A673 (cell line): ENCODE data around the gene APEX2. TPM values are rescaled to one million over a fixed set of nuclear protein-coding genes. Genes with fewer than 3 reads are reported as not detected.

Source experiments
- Bru-seq: library from RNA; stranded (reverse); fragments of 400-500 nt; gene quantifications from one replicate; lab custom pipeline; 2021; lab: Mats Ljungman, UMichigan
- BruChase-seq, 2 experiments: library from RNA; stranded (reverse); fragments of 400-500 nt; gene quantifications; one replicate each; lab custom pipeline; 2021; lab: Mats Ljungman, UMichigan
- BruUV-seq: library from RNA; stranded (reverse); fragments of 400-500 nt; replicated peaks from 2 replicates; lab custom pipeline; 2021; lab: Mats Ljungman, UMichigan
- CTCF ChIA-PET: fragments of 300-600 bp; sonication (Branson Sonifier 250); formaldehyde crosslinking; loops from one replicate; lab custom pipeline; 2022; ENCODE audit warnings: antibody characterized with exemption; lab: Charles Lee
- POLR2A ChIA-PET: fragments of 300-600 bp; sonication (Branson Sonifier 250); formaldehyde crosslinking; loops from one replicate; lab custom pipeline; 2022; ENCODE audit warnings: antibody characterized with exemption; ENCODE audit not compliant: low non-redundant PET; lab: Charles Lee
- DNase-seq: peaks from one replicate; pipeline ENCODE4 v3.0.0-alpha.2; 2015; ENCODE audit warnings: low spot score
- H3K27ac ChIP-seq: fragments of 200-600 bp; sonication (generic); 2 replicates; pipeline ENCODE4 v1.5.1; 2016; ENCODE audit warnings: mixed run types, low read depth, mild to moderate bottlenecking, mixed read lengths, antibody characterized with exemption, low read length; ENCODE audit not compliant: poor library complexity, severe bottlenecking
- H3K27me3 ChIP-seq: fragments of 200-600 bp; sonication (generic); replicated peaks from 2 replicates; pipeline ENCODE4 v1.6.1; 2017; ENCODE audit warnings: mixed run types, low read depth, mild to moderate bottlenecking, mixed read lengths, antibody characterized with exemption, low read length; ENCODE audit not compliant: insufficient read depth, poor library complexity
- H3K36me3 ChIP-seq: fragments of 200-600 bp; sonication (generic); 2 replicates; pipeline ENCODE4 v1.6.1; 2016; ENCODE audit warnings: mixed run types, mild to moderate bottlenecking, mixed read lengths, antibody characterized with exemption, low read length; ENCODE audit not compliant: insufficient read depth, poor library complexity, severe bottlenecking
- H3K4me1 ChIP-seq: fragments of 200-600 bp; sonication (generic); 2 replicates; pipeline ENCODE4 v1.6.1; 2017; ENCODE audit warnings: mixed run types, mild to moderate bottlenecking, mixed read lengths, antibody characterized with exemption, low read length; ENCODE audit not compliant: insufficient read depth, poor library complexity, severe bottlenecking
- H3K4me3 ChIP-seq: fragments of 200-600 bp; sonication (generic); 2 replicates; pipeline ENCODE4 v1.5.1; 2016; ENCODE audit warnings: low read depth, mixed run types, mild to moderate bottlenecking, mixed read lengths, low read length; ENCODE audit not compliant: poor library complexity, severe bottlenecking
- H3K9me3 ChIP-seq: fragments of 200-600 bp; sonication (generic); 2 replicates; pipeline ENCODE4 v1.6.1; 2016; ENCODE audit warnings: mixed run types, low read depth, mild to moderate bottlenecking, mixed read lengths, antibody characterized with exemption, low read length; ENCODE audit not compliant: poor library complexity, severe bottlenecking
- EZH2 ChIP-seq: fragments of 200-600 bp; sonication (generic); IDR thresholded peaks from 2 replicates; pipeline ENCODE4 v1.6.1; 2017; ENCODE audit warnings: borderline replicate concordance, low read depth, mild to moderate bottlenecking, mixed read lengths, antibody characterized with exemption, low read length; ENCODE audit not compliant: poor library complexity, severe bottlenecking
- intact Hi-C: fragments of 100-400 bp; cut with micrococcal nuclease; formaldehyde crosslinking; loops from one replicate; pipeline ENCODE4 v1.10.0; 2022; ENCODE audit not compliant: unreplicated experiment
- long read RNA-seq: library from polyadenylated mRNA; stranded (forward); transcript quantifications from one replicate; pipeline ENCODE4 v2.0.0, GENCODE V29; 2022
- total RNA-seq: library from RNA; stranded (reverse); gene quantifications from 2 replicates; pipeline ENCODE4 v1.2.3, GENCODE V29; 2021
- TF ChIP-seq, protein P1 (sequence below): fragments of 300-800, 200-600 bp; sonication (generic); conservative IDR thresholded peaks from 2 replicates; pipeline ENCODE4 v1.5.1; 2017; ENCODE audit warnings: low read depth, mild to moderate bottlenecking, antibody characterized with exemption, low read length, moderate library complexity, mixed read lengths

APEX2 gene, protein sequence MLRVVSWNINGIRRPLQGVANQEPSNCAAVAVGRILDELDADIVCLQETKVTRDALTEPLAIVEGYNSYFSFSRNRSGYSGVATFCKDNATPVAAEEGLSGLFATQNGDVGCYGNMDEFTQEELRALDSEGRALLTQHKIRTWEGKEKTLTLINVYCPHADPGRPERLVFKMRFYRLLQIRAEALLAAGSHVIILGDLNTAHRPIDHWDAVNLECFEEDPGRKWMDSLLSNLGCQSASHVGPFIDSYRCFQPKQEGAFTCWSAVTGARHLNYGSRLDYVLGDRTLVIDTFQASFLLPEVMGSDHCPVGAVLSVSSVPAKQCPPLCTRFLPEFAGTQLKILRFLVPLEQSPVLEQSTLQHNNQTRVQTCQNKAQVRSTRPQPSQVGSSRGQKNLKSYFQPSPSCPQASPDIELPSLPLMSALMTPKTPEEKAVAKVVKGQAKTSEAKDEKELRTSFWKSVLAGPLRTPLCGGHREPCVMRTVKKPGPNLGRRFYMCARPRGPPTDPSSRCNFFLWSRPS
- 23.5 and 27.5 TPM in 2 replicates for total RNA-seq
- percentile 78 among the genes with signal in this experiment for Bru-seq, nascent RNA
- percentile 76 among the genes with signal in this experiment for BruChase-seq, experiment 1, labeled RNA remaining after a 2-hour chase
- BruChase-seq, experiment 2, labeled RNA remaining after a 6-hour chase = percentile 74 among the genes with signal in this experiment
- long read RNA-seq, transcript APEX2-201 (6 exons, 3,245 nt) = major isoform, 61 of 79 reads
- long read RNA-seq, transcript APEX2-202 (5 exons, 728 nt) = minor isoform, 6 of 79 reads
- long read RNA-seq, partial matches to known transcripts = 7 of 79 reads
- long read RNA-seq, other reads (novel, unspliced or antisense) = 5 of 79 reads

DNA sequence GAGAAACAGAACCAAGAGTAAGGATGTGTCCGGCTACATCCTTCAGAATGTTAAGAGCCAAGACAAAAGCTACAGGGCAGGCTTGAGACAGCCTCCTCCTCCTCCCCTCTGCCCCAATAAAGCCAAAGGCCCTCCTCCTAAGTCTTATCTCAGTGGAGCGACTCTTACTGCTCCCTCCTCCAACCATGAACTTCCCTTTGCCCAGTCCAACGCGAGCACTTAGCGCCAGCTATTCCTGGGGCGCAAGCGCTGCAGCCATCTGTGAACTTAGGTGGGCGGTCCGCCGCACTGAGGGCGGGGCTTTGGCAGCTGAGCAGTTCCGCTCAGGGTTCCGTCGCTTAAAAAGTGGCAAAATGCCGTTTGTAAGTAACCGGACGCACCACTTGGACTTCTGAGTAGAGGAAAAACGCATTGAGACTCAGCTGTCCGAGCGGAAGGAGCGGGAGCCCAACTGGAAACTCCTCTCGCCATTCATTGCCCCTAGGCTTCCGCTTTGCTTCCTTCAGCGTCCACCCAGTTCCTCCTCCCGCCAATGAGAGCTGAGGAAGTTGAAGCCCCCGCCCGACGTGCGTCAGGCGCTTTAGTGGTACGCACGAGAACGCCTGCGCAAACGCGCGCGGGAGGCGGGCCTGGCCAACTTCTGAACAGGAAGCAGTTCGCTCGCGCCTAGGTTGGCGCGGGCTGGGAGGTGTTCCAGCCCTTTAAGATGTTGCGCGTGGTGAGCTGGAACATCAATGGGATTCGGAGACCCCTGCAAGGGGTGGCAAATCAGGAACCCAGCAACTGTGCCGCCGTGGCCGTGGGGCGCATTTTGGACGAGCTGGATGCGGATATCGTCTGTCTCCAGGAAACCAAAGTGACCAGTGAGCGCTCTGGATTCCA is at the start of gene APEX2:
TSS of gene APEX2 (plus strand) at position 647 of the 882 bp plus-strand sequence. CDS start at position 707, 60 bp downstream.
- no peak for TF ChIP-seq EZH2
- TF ChIP-seq, protein P1, sequence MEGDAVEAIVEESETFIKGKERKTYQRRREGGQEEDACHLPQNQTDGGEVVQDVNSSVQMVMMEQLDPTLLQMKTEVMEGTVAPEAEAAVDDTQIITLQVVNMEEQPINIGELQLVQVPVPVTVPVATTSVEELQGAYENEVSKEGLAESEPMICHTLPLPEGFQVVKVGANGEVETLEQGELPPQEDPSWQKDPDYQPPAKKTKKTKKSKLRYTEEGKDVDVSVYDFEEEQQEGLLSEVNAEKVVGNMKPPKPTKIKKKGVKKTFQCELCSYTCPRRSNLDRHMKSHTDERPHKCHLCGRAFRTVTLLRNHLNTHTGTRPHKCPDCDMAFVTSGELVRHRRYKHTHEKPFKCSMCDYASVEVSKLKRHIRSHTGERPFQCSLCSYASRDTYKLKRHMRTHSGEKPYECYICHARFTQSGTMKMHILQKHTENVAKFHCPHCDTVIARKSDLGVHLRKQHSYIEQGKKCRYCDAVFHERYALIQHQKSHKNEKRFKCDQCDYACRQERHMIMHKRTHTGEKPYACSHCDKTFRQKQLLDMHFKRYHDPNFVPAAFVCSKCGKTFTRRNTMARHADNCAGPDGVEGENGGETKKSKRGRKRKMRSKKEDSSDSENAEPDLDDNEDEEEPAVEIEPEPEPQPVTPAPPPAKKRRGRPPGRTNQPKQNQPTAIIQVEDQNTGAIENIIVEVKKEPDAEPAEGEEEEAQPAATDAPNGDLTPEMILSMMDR = no peak
- H3K27ac ChIP-seq = peak within 1 kb of the TSS; percentile 82
- BruUV-seq = no TSS peak

DNA sequence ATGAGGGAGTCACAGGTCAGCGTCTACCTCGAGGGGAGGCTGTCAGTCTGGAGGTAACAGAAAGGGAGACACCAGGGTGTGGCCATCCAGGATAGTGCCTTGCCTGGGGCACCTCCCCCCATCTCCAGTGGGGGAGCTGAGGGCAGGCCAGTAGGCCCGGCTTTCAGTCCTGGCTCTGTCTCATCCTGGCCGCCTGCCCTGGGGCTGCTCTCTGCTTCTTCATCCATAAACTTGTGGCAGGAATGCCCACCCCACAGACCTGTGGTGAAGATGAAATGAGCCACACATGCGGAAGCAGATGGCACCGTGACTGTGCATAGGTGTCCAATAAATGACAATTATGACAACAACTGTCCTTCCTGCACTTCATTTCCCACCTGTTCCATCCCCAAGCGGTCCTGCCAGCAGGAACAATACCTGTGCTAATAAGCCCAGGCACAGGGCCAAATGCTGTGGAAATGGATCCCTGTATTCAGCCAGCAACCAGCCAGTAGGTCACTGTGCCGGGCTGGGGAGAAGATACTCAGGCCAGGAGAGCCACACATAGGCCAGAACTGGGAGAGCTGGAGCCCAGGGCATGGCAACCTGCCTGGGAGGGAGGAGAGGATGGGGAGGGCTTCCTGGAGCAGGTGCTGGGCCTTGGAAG is 49.3 kb upstream of the APEX2 start:
- no peaks in the 10 kb centered on the region for H3K4me1 ChIP-seq
- no peaks in the 10 kb centered on the region for H3K27me3 ChIP-seq
- no peak overlapping the region for H3K4me3 ChIP-seq
- DNase-seq = no peak
- POLR2A ChIA-PET = no interaction called here
- H3K9me3 ChIP-seq = no peaks in the 10 kb centered on the region
- intact Hi-C loops = no loop called here
- no peaks in the 10 kb centered on the region for H3K36me3 ChIP-seq
- no peak overlapping the region for H3K27ac ChIP-seq
- CTCF ChIA-PET = no interaction called here
- no TSS peak for BruUV-seq
- no peak for TF ChIP-seq EZH2
- TF ChIP-seq, protein P1 = no peak

More for the DNA sequence above, at the start of gene APEX2:
- Histone ChIP-seq H3K4me3 (peak within 1 kb of the TSS; percentile 63), H3K9me3 (no peaks in the 10 kb centered on the region), H3K27me3 (no peaks in the 10 kb centered on the region), H3K36me3 (peaks cover 6% of the 10 kb centered on the region), H3K4me1 (no peaks in the 10 kb centered on the region)
- POLR2A ChIA-PET = no interaction called here
- peak; percentile 93 for DNase-seq
- intact Hi-C loops = no loop called here
- CTCF ChIA-PET = interaction anchor here (1.0 kb wide), 1 partner anchor 79 kb away, joined by 3 read pairs; no protein-coding TSS in a partner anchor
